Mesothelial cell of epicardium (in vitro differentiated cells): ENCODE measurements around the gene ARHGEF7. TPM values are rescaled to one million over a fixed set of nuclear protein-coding genes. Genes with fewer than 3 reads are reported as not detected.

Source experiments
- DNase-seq, 2 experiments: peaks; one replicate each; pipeline ENCODE4 v3.0.0; 2021; ENCODE audit warnings: low spot score in 2 of 2; ENCODE audit not compliant: unreplicated experiment in 2 of 2
- H3K27ac Mint-ChIP-seq: 2 replicates; pipeline ENCODE4 v1.8.0; 2021; ENCODE audit warnings: mixed read lengths
- H3K27me3 Mint-ChIP-seq: 2 replicates; pipeline ENCODE4 v1.8.0; 2021; ENCODE audit warnings: low read depth, mixed read lengths
- H3K36me3 Mint-ChIP-seq: 2 replicates; pipeline ENCODE4 v1.8.0; 2021; ENCODE audit warnings: mixed read lengths
- H3K4me1 Mint-ChIP-seq: 2 replicates; pipeline ENCODE4 v1.8.0; 2021; ENCODE audit warnings: mixed read lengths
- H3K4me3 Mint-ChIP-seq: 2 replicates; pipeline ENCODE4 v1.8.0; 2021; ENCODE audit warnings: mild to moderate bottlenecking, moderate library complexity, mixed read lengths
- H3K9me3 Mint-ChIP-seq: 2 replicates; pipeline ENCODE4 v1.8.0; 2021; ENCODE audit warnings: mixed read lengths
- CTCF ChIP-seq: fragments of 200-600 bp; sonication (generic); IDR thresholded peaks from one replicate; pipeline ENCODE4 v1.5.0; 2021; ENCODE audit warnings: antibody characterized with exemption; ENCODE audit not compliant: unreplicated experiment
- total RNA-seq: library from RNA; stranded (reverse); gene quantifications from 3 replicates; pipeline ENCODE4 v1.2.1, GENCODE V29; 2021

The ARHGEF7 gene
- total RNA-seq, 1 donor from 2014 or later: 95.9 TPM

- Mint-ChIP-seq H3K36me3 (no peaks in the 10 kb centered on the region), H3K9me3 (peaks cover 1% of the 10 kb centered on the region), H3K27ac (no peak overlapping the region), H3K27me3 (peaks cover 88% of the 10 kb centered on the region), H3K4me1 (no peaks in the 10 kb centered on the region), H3K4me3 (no peak overlapping the region)
- no peak for TF ChIP-seq CTCF
- no peak for DNase-seq
These were observed 19.1 kb upstream of the ARHGEF7 start for GRCh38 chr13:111095911-111096501.

GRCh38 chr13:111099290-111099689 is 15.8 kb upstream of the ARHGEF7 start:
- Mint-ChIP-seq H3K9me3 (peaks cover 25% of the 10 kb centered on the region), H3K4me1 (no peaks in the 10 kb centered on the region), H3K4me3 (no peak overlapping the region), H3K27ac (no peak overlapping the region), H3K27me3 (peaks cover 69% of the 10 kb centered on the region), H3K36me3 (no peaks in the 10 kb centered on the region)
- DNase-seq: no peak
- TF ChIP-seq CTCF: no peak

GRCh38 chr13:111110054-111110453 is 5.1 kb upstream of the ARHGEF7 start:
- Mint-ChIP-seq H3K36me3 (no peaks in the 10 kb centered on the region), H3K4me3 (no peak overlapping the region), H3K4me1 (peaks cover 6% of the 10 kb centered on the region), H3K9me3 (peaks cover 15% of the 10 kb centered on the region), H3K27me3 (peaks cover 87% of the 10 kb centered on the region), H3K27ac (no peak overlapping the region)
- DNase-seq: no peak
- no peak for TF ChIP-seq CTCF

GRCh38 chr13:111111376-111111937 is 3.7 kb upstream of the ARHGEF7 start:
- H3K9me3 Mint-ChIP-seq: peaks cover 7% of the 10 kb centered on the region

GRCh38 chr13:111112196-111112595 is 2.9 kb upstream of the ARHGEF7 start:
- peaks cover 5% of the 10 kb centered on the region for H3K9me3 Mint-ChIP-seq
- no peaks in the 10 kb centered on the region for H3K36me3 Mint-ChIP-seq
- H3K4me3 Mint-ChIP-seq: no peak overlapping the region
- TF ChIP-seq CTCF: no peak
- peaks cover 82% of the 10 kb centered on the region for H3K27me3 Mint-ChIP-seq
- no peak for DNase-seq
- H3K4me1 Mint-ChIP-seq: peaks cover 12% of the 10 kb centered on the region
- H3K27ac Mint-ChIP-seq: no peak overlapping the region

More at GRCh38 chr13:111111376-111111937, 3.7 kb upstream of the ARHGEF7 start:
- H3K36me3 Mint-ChIP-seq: no peaks in the 10 kb centered on the region
- DNase-seq: no peak
- H3K27me3 Mint-ChIP-seq: peaks cover 82% of the 10 kb centered on the region
- no peak overlapping the region for H3K4me3 Mint-ChIP-seq
- H3K4me1 Mint-ChIP-seq: peaks cover 12% of the 10 kb centered on the region
- TF ChIP-seq CTCF: no peak
- no peak overlapping the region for H3K27ac Mint-ChIP-seq
